Measurements from ENCODE around the gene DTX3L.

DTX3L gene

DNA sequence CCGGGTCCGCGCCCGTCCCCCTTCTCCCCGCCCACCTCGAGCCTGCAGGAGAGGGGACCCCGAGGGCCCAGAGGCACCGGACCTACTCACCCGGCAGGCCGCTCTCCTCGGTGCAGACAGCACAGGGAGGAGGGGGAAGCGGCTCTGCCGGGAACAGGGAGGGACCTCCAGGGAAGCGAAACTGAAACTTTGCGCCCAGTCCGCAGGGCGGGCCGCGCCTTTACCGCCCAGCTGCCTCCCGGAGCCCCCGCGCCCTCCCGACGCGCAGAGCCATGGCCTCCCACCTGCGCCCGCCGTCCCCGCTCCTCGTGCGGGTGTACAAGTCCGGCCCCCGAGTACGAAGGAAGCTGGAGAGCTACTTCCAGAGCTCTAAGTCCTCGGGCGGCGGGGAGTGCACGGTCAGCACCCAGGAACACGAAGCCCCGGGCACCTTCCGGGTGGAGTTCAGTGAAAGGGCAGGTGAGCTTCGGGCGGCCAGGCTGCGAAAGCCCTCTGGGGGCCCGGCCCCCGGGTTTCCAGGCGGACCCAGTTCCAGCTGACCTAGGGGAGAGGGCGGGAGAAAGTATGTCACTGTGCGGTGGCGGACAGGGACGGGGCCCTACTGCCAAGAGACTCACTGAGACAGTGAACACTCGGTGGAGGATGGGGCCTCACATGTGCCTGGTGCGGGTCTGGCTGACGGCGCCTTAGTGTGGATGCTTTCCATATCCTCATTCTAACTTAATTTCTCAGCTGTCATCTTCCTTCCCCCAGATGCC, at the start of gene DTX3L, which contains the start of gene PARP9:
TSS of gene DTX3L (plus strand) at position 184 of the 758 bp plus-strand sequence. CDS start at position 273, 89 bp downstream.
TSS of gene PARP9 (minus strand) at position 146 of the 758 bp plus-strand sequence. CDS start 4,680 bp downstream, outside the sequence.
- DNase-seq = peak; percentile 83

DNA sequence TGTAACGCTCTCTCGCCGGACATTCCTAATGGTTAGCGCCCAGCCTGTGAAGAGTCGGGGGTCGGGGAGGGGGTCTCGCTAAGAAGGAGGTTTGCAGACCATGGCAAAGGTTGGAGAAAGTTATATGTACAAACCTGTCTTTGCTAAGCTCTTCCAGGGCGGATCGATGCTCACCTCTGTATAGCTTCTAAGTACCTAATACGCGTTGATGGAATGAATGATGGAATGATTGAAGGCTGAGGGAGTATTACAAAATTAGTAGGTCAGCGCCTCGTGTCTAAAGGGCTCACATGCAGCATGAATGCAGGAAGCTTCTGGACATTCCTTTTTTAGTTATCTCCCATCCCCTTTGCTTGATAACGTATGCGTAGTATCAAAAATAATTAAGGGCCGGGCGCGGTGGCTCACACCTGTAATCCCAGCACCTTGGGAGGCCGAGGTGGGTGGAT, 49.1 kb upstream of the DTX3L start:
- DNase-seq = no peak

DNA sequence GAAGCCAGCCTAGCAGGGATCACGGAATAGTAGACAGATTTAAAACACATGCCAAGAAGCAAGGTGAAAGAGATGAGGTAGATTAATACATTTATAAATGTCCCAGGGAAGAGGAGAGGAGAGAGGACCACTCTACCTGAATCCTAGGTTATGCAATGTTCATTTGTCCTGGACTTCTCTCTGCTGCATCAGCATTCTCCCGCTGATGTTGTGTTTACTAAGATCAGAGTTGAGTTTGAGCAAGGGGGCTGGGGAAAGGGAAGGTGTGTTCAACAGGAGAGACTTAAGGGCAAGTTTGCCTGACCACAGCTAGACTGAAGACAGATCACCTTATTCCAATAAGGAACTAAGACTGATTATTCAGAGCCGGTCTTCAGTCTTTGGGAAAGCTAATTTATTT, 48.3 kb upstream of the DTX3L start:
- DNase-seq = no peak

- no peak for DNase-seq
Observed at GRCh38 chr3:122516846-122517360, 47.2 kb upstream of the DTX3L start.

GRCh38 chr3:122519693-122520092, 44.4 kb upstream of the DTX3L start:
- no peak for DNase-seq

DNA sequence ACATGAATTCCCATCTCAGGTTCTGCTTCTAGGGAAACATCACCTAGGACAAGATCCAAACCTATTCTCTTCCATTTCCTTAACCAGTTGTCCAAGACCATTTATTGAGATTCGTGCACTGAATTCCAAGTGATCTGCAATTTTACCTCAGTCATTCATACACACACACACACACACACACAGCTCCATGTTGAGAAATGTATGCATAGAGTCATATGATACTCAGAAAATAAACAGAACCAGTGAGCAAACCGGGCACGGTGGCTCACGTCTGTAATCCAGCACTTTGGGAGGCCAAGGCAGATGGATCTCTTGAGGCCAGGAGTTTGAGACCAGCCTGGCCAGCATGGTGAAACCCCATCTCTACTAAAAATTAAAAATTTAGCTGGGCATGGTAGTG, 43.3 kb upstream of the DTX3L start:
- DNase-seq = no peak

GRCh38 chr3:122523317-122523716, 40.8 kb upstream of the DTX3L start:
- no peak for DNase-seq

GRCh38 chr3:122530164-122530563, 34.0 kb upstream of the DTX3L start:
- no peak for DNase-seq

DNA sequence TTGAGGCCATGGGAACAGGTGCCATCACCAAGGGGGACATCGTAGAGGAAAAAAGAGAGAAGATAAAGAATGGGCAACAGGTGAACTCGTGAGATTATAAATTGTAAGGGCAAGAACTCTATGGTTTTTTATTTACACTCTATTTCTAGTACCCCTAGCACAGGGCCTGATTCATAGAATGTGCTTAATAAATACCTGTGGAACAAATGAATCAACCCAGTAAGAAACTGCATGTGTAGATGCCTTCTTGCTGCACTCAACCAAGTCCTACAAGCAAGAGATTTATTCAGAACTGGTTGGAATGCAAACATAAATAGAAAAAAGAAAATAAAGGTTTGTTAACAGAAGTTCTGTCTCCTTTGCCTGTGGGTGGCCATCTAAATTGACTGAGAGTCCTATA, 30.7 kb upstream of the DTX3L start:
- DNase-seq = no peak

DNA sequence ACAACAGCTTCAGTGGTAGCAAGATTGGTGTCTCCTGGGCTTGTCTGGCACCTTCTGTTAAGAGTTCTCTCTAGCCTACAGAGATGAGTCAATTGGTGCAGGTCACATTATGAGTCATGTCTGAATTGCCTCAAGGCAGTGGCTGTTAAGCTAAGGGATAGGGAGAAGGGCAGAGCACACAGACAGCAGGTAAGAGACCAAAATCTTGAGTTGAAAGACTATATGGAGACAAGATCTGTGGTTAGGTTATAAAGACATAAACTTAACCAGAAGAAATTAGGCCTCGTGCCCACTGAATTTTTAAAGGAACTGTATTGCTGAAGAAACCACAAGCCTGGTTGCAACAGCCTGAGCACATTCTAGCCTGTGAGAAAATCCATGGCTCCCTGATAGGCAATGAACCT, 30.2 kb upstream of the DTX3L start:
- peak; percentile 96 for DNase-seq

DNA sequence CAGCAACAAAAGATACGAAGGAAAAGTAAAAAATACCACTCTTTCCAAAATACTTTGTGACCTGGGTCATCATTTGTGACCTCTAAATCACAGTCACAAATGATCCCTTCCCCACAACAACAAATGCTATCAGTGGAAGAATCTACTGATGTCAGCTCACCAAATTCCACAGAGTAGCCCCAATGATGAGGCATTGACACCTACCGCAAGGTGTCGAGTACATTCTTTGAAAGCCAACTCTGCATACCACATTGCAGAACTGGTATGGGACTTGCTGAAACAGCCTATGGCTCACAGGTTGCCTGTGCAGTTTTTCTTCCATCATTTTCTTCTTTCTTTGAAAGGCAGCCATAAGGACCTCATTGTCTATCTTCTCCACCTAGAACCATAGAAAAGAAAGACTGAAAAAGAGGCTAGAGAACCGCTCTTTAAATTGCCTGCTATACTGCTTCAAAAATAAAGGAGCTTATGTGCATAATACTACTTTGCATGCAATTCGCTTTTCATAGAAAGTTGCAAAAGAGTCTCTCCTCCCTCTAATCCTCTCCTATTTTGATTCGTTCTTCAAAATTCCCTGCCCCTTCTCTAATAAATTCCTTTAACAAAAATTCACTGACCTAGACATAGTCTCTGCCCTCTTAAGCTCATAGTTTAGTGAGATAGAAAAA, 28.0 kb upstream of the DTX3L start:
- no peak for DNase-seq

DNA sequence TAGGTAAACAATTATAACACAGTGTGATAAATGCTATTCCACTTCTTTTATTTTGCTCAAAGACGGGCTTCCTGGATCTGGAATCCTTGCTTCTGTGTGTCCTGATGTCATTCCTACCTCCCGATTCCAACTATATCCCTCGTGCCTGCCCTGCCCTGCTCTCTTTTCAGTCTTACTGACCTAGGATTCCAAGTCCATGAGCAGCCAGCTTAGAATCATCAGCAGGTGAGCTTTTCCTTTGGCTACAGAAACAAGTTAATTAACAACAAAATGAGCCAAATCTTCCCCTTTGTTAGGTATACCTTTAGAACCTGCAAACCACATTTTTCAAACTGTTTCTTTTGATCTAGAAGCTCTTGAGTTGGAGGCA, 27.5 kb upstream of the DTX3L start:
- DNase-seq = no peak

DNA sequence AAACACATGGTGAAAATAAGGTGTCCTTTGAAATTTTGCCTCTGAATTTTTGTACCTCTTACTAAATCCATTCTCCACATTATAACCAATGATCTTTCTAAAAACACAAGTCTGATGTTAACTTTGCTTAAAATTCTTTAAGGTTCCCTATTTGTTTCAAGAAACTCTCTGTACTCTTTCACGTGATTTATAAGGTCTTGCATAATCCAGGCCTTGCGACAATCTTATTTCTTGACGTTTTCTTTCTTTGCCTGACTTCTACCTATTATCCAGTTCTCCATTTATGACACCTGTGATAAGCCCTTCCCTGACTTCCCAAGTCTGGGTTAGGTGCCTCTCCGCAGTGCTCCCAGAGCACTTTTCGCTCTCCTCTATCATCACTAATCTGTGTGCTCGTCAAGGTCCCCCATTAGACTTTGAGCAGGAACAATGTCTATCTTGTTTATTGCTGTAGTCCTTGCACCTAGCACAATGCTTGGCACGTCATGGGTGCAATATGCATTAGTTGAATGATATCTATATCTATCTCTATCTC, 25.1 kb upstream of the DTX3L start:
- DNase-seq = no peak

- DNase-seq = no peak
Observed at GRCh38 chr3:122546151-122546550, 18.0 kb upstream of the DTX3L start.

DNA sequence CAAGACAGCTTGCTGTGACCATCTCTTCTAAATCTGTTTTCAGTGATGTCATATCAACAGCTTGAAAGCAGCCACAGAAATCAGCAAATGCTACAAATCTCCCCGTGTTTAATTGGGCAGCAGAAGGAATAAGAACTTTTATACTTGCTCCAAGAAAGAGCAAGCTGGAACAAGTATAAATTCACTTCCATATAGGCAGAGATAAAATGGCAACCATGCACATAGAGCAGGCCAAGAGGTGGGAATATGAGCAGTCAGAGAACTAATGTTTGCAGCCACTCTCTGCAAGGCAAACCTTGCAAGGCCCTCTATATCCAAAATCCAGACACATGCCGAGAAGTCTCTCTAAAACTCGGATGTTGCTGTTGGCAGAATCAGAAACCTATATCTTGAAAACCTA, 16.1 kb upstream of the DTX3L start:
- DNase-seq = no peak

DNA sequence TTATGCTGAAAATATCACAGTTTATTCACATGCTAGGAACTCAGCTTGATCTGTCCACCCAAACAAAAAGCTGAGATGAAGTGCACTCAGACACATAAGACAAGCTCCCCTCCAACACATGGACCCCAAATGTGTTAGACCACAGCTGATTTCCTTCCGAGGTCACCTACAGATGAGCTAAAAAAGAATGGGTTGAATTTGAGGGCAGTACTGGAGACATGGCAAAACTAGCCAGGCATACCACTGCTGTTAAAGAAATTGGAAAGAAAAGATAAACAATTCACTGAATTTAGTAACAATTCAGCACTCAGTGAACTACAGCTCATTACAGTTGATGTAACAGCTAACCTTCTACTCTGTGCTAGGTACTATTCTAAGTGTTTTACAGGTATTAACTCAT, 15.5 kb upstream of the DTX3L start:
- DNase-seq = no peak

DNA sequence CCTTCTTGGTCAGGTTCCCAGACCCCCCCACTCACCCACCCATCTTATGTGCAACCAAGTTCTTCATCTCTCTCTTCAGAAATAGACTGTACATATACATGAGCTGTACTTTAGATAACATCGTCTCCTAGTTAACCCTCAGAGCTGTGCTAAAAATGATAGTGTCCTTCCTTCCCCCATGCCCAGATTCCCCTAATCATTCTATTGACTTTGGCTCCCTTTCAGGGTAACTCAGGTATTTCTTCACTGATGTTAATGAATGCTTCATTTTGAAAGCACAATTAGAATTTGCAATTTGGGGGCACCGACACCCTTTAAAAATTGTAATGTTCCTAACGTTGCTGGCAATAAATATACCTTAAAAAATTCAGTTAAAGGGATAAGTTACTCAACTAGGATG, 11.0 kb upstream of the DTX3L start:
- DNase-seq = no peak

DNA sequence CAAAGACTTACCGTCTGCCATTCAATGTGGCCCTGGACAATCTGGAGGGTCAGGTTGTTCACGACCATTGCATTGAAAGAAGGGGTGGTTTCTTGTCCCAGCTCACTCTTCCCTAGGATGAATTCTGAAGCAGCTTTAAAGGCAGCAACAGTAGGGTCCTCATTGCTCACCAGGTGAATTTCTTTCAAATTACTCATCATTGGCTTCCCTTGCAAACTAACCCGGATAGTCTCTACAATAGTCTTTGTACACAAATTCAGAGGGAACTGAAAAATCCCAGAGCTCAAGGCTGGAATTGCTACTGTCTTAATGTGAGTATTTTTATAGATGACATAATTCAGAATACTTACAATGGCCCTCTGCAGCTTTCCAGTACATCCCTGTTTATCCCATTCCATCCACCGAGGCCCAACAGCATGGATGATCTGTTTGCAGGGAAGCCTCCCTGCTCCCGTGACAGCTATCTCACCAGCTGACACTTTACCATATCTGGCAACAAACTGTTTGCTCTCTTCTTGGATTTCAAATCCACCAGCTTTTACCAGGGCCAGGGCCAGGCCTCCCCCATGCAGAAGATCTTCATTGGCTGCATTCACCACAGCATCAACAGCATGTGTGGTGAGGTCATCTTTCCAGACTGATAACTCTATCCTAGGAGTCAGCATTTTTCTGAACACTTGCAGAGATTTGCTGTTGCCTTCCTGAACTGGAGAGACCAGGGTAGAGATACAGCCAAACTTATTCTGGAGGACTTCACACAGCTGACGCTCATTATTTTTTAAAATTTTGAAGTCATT, 8.7 kb upstream of the DTX3L start:
- no peak for DNase-seq

DNA sequence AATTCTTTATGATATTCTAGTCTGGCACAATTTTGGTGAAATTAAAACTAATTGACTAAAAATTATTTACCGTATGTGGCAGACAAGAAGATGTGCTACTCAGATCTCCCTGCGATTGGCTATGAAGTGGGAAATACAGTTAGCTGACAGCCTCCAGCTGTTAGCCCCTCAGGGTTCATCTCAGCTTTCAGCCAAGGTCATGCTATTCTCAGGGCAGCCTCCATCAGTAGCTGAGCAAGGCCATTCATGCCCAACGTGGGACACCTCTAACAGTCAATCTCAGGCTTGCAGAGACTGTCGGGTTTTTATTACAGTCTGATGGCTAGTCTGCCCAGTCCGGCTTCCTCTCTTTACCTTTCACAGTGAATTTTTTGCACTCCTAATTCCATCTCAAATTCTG, 6.8 kb upstream of the DTX3L start:
- no peak for DNase-seq

DNA sequence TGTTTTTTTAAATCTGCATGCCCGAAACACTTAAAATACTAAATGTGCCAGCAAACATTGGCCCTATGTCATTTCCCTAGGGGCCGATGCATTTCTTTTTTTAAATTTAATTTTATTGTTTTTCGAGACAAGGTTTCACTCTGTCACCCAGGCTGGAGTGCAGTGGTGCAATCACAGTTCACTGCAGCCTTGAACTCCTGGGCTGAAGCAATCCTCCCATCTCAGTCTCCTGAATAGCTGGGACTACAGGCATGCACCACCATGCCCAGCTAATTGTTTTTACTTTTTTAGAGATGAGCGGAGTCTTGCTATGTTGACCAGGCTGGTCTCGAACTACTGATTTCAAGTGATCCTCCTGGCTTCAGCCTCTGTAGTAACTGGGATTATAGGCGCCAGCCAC, 5.5 kb upstream of the DTX3L start:
- no peak for DNase-seq

DNA sequence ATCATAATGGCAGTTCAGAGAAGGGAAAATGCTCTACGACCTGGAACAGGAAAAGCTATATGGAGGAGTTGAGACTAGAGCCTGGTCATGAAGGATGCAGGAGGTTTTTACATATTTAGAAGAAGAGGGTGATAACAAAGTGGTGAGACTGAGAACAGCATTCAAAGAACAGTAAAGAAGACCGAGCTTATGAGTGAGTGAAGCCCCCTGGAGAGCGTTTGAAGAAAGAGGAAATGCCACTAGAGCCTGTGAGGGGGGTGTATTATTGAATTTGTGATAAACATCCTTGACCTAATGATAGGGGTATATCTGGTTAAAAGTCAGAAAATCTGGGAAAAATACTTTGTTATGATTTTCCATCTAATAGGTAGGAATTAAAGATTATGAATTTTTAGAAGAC, 4.2 kb upstream of the DTX3L start:
- DNase-seq = no peak

- peak; percentile 77 for DNase-seq
Observed at GRCh38 chr3:122560680-122561079, 3.5 kb upstream of the DTX3L start.

All from activated CD4-positive, alpha-beta T cell treated with anti-CD3 and anti-CD28 coated beads, Interleukin-10, Interleukin-2, amounts not matched to agents 100 ng/mL and 50 ng/mL, durations not matched to agents 16 hours and 8 hours (primary cell).